Measurements from ENCODE around the gene CBX2. TPM values are rescaled to one million over a fixed set of nuclear protein-coding genes. Genes with fewer than 3 reads are reported as not detected.
A peak's percentile ranks its signal among the peaks of the same experiment; 100 is the strongest.

CBX2 gene
- total and polyA plus RNA-seq, 2 donors, result 4.4 to 12.8 TPM

GRCh38 chr17:79774561-79774975 is 3.4 kb upstream of the CBX2 start:
- Histone ChIP-seq H3K36me3 (ENCODE audit: control insufficient read depth in 2 of 2, insufficient read depth in 2 of 2, low read length in 1 of 2) (no peaks in the 10 kb centered on the region), H3K9me3 (ENCODE audit: control insufficient read depth in 2 of 2, insufficient read depth in 1 of 2, low read length in 1 of 2) (no peaks in the 10 kb centered on the region), H3K4me3 (ENCODE audit: low read length in 2 of 2) (no peak overlapping the region), H3K27me3 (ENCODE audit: control insufficient read depth in 2 of 2, insufficient read depth in 1 of 2, low read length in 1 of 2) (peaks cover 23 to 48% of the 10 kb centered on the region in 2 donors), H3K4me1 (ENCODE audit: control insufficient read depth in 2 of 2, insufficient read depth in 2 of 2, low read length in 2 of 2) (peaks cover 16 to 17% of the 10 kb centered on the region in 2 donors), H3K27ac (ENCODE audit: low read depth in 1 of 2, low read length in 1 of 2) (no peak overlapping the region)
- WGBS, result 95% methylated on average over 8 of the region's 8 CpGs
- no peak for DNase-seq (ENCODE audit: low read depth in 6 of 9, low spot score in 9 of 9)

- no peak for DNase-seq (ENCODE audit: low read depth in 6 of 9, low spot score in 9 of 9)
- 96% methylated on average over 6 of the region's 6 CpGs for WGBS
- H3K36me3 ChIP-seq (ENCODE audit: control insufficient read depth in 2 of 2, insufficient read depth in 2 of 2, low read length in 1 of 2), result peaks cover 0 to 2% of the 10 kb centered on the region in 2 donors
- no peak overlapping the region for H3K4me3 ChIP-seq (ENCODE audit: low read length in 2 of 2)
- H3K9me3 ChIP-seq (ENCODE audit: control insufficient read depth in 2 of 2, insufficient read depth in 1 of 2, low read length in 1 of 2), result no peaks in the 10 kb centered on the region
- H3K27ac ChIP-seq (ENCODE audit: low read depth in 1 of 2, low read length in 1 of 2), result no peak overlapping the region
- peaks cover 25 to 28% of the 10 kb centered on the region in 2 donors for H3K4me1 ChIP-seq (ENCODE audit: control insufficient read depth in 2 of 2, insufficient read depth in 2 of 2, low read length in 2 of 2)
- peaks cover 23 to 46% of the 10 kb centered on the region in 2 donors for H3K27me3 ChIP-seq (ENCODE audit: control insufficient read depth in 2 of 2, insufficient read depth in 1 of 2, low read length in 1 of 2)
These were observed 2.3 kb upstream of the CBX2 start for GRCh38 chr17:79775632-79776031.

GRCh38 chr17:79776376-79777119 is 1.4 kb upstream of the CBX2 start:
- Histone ChIP-seq H3K27ac (ENCODE audit: low read depth in 1 of 2, low read length in 1 of 2) (no peak overlapping the region), H3K27me3 (ENCODE audit: control insufficient read depth in 2 of 2, insufficient read depth in 1 of 2, low read length in 1 of 2) (peaks cover 23 to 46% of the 10 kb centered on the region in 2 donors), H3K4me3 (ENCODE audit: low read length in 2 of 2) (peak overlapping the region in 1 of 2 donors; percentile 83), H3K36me3 (ENCODE audit: control insufficient read depth in 2 of 2, insufficient read depth in 2 of 2, low read length in 1 of 2) (peaks cover 0 to 4% of the 10 kb centered on the region in 2 donors), H3K4me1 (ENCODE audit: control insufficient read depth in 2 of 2, insufficient read depth in 2 of 2, low read length in 2 of 2) (peaks cover 31 to 37% of the 10 kb centered on the region in 2 donors), H3K9me3 (ENCODE audit: control insufficient read depth in 2 of 2, insufficient read depth in 1 of 2, low read length in 1 of 2) (no peaks in the 10 kb centered on the region)
- DNase-seq (ENCODE audit: low read depth in 6 of 9, low spot score in 9 of 9), result no peak
- 57% methylated on average over 11 of the region's 11 CpGs for WGBS

- DNase-seq (ENCODE audit: low read depth in 6 of 9, low spot score in 9 of 9), result peak in 1 of 9 donors; percentile 79
- peaks cover 0 to 1% of the 10 kb centered on the region in 2 donors for H3K9me3 ChIP-seq (ENCODE audit: control insufficient read depth in 2 of 2, insufficient read depth in 1 of 2, low read length in 1 of 2)
- H3K4me3 ChIP-seq (ENCODE audit: low read length in 2 of 2), result peak overlapping the region; percentile 50 to 83
- peaks cover 0 to 11% of the 10 kb centered on the region in 2 donors for H3K36me3 ChIP-seq (ENCODE audit: control insufficient read depth in 2 of 2, insufficient read depth in 2 of 2, low read length in 1 of 2)
- H3K4me1 ChIP-seq (ENCODE audit: control insufficient read depth in 2 of 2, insufficient read depth in 2 of 2, low read length in 2 of 2), result peaks cover 35 to 44% of the 10 kb centered on the region in 2 donors
- peaks cover 21 to 41% of the 10 kb centered on the region in 2 donors for H3K27me3 ChIP-seq (ENCODE audit: control insufficient read depth in 2 of 2, insufficient read depth in 1 of 2, low read length in 1 of 2)
- 5% methylated on average over 51 of the region's 51 CpGs for WGBS
- H3K27ac ChIP-seq (ENCODE audit: low read depth in 1 of 2, low read length in 1 of 2), result peak overlapping the region in 1 of 2 donors; percentile 61
These were observed 641 bp upstream of the CBX2 start for GRCh38 chr17:79777120-79777893.

GRCh38 chr17:79778504-79779083 is 646 bp downstream of the CBX2 start:
- WGBS, result under 1% methylated on average over 49 of the region's 49 CpGs
- Histone ChIP-seq H3K27ac (ENCODE audit: low read depth in 1 of 2, low read length in 1 of 2) (peak overlapping the region in 1 of 2 donors; percentile 21), H3K4me3 (ENCODE audit: low read length in 2 of 2) (peak overlapping the region; percentile 72 to 83), H3K36me3 (ENCODE audit: control insufficient read depth in 2 of 2, insufficient read depth in 2 of 2, low read length in 1 of 2) (peaks cover 5 to 23% of the 10 kb centered on the region in 2 donors), H3K9me3 (ENCODE audit: control insufficient read depth in 2 of 2, insufficient read depth in 1 of 2, low read length in 1 of 2) (peaks cover 0 to 5% of the 10 kb centered on the region in 2 donors), H3K27me3 (ENCODE audit: control insufficient read depth in 2 of 2, insufficient read depth in 1 of 2, low read length in 1 of 2) (peaks cover 20 to 36% of the 10 kb centered on the region in 2 donors), H3K4me1 (ENCODE audit: control insufficient read depth in 2 of 2, insufficient read depth in 2 of 2, low read length in 2 of 2) (peaks cover 35 to 48% of the 10 kb centered on the region in 2 donors)
- peak in 1 of 9 donors; percentile 66 for DNase-seq (ENCODE audit: low read depth in 6 of 9, low spot score in 9 of 9)

- 28% methylated on average over 17 of the region's 17 CpGs for WGBS
- peak overlapping the region; percentile 72 to 83 for H3K4me3 ChIP-seq (ENCODE audit: low read length in 2 of 2)
These were observed 1.2 kb downstream of the CBX2 start for GRCh38 chr17:79779084-79779529.

GRCh38 chr17:79779661-79780365 is 1.9 kb downstream of the CBX2 start:
- Histone ChIP-seq H3K4me3 (ENCODE audit: low read length in 2 of 2) (peak overlapping the region in 1 of 2 donors; percentile 72), H3K9me3 (ENCODE audit: control insufficient read depth in 2 of 2, insufficient read depth in 1 of 2, low read length in 1 of 2) (peaks cover 0 to 5% of the 10 kb centered on the region in 2 donors), H3K36me3 (ENCODE audit: control insufficient read depth in 2 of 2, insufficient read depth in 2 of 2, low read length in 1 of 2) (peaks cover 17 to 36% of the 10 kb centered on the region in 2 donors), H3K27ac (ENCODE audit: low read depth in 1 of 2, low read length in 1 of 2) (peak overlapping the region in 1 of 2 donors; percentile 9), H3K27me3 (ENCODE audit: control insufficient read depth in 2 of 2, insufficient read depth in 1 of 2, low read length in 1 of 2) (peaks cover 17 to 26% of the 10 kb centered on the region in 2 donors), H3K4me1 (ENCODE audit: control insufficient read depth in 2 of 2, insufficient read depth in 2 of 2, low read length in 2 of 2) (peaks cover 35 to 48% of the 10 kb centered on the region in 2 donors)
- DNase-seq (ENCODE audit: low read depth in 6 of 9, low spot score in 9 of 9), result no peak
- WGBS, result 85% methylated on average over 10 of the region's 10 CpGs

More at GRCh38 chr17:79779084-79779529, 1.2 kb downstream of the CBX2 start:
- Histone ChIP-seq H3K9me3 (ENCODE audit: control insufficient read depth in 2 of 2, insufficient read depth in 1 of 2, low read length in 1 of 2) (peaks cover 0 to 5% of the 10 kb centered on the region in 2 donors), H3K27ac (ENCODE audit: low read depth in 1 of 2, low read length in 1 of 2) (peak overlapping the region in 1 of 2 donors; percentile 21), H3K27me3 (ENCODE audit: control insufficient read depth in 2 of 2, insufficient read depth in 1 of 2, low read length in 1 of 2) (peaks cover 20 to 32% of the 10 kb centered on the region in 2 donors), H3K4me1 (ENCODE audit: control insufficient read depth in 2 of 2, insufficient read depth in 2 of 2, low read length in 2 of 2) (peaks cover 35 to 48% of the 10 kb centered on the region in 2 donors), H3K36me3 (ENCODE audit: control insufficient read depth in 2 of 2, insufficient read depth in 2 of 2, low read length in 1 of 2) (peaks cover 10 to 29% of the 10 kb centered on the region in 2 donors)
- DNase-seq (ENCODE audit: low read depth in 6 of 9, low spot score in 9 of 9), result no peak

GRCh38 chr17:79781012-79781650 is 3.2 kb downstream of the CBX2 start:
- Histone ChIP-seq H3K4me3 (ENCODE audit: low read length in 2 of 2) (peak overlapping the region in 1 of 2 donors; percentile 28), H3K9me3 (ENCODE audit: control insufficient read depth in 2 of 2, insufficient read depth in 1 of 2, low read length in 1 of 2) (peaks cover 0 to 5% of the 10 kb centered on the region in 2 donors), H3K27ac (ENCODE audit: low read depth in 1 of 2, low read length in 1 of 2) (peak overlapping the region in 1 of 2 donors; percentile 80), H3K36me3 (ENCODE audit: control insufficient read depth in 2 of 2, insufficient read depth in 2 of 2, low read length in 1 of 2) (peaks cover 26 to 47% of the 10 kb centered on the region in 2 donors), H3K27me3 (ENCODE audit: control insufficient read depth in 2 of 2, insufficient read depth in 1 of 2, low read length in 1 of 2) (peaks cover 12 to 18% of the 10 kb centered on the region in 2 donors), H3K4me1 (ENCODE audit: control insufficient read depth in 2 of 2, insufficient read depth in 2 of 2, low read length in 2 of 2) (peaks cover 35 to 48% of the 10 kb centered on the region in 2 donors)
- peak in 1 of 9 donors; percentile 63 for DNase-seq (ENCODE audit: low read depth in 6 of 9, low spot score in 9 of 9)
- 36% methylated on average over 12 of the region's 12 CpGs for WGBS
